Measurements from ENCODE around the gene ME3.
"Not testable (repeated sequence)": the region's sequence is repeated elsewhere in the genome, so short reads cannot be mapped to it uniquely, and the experiment has no call there.

Gene ME3

GRCh38 chr11:86658534-86658933 lies 13.9 kb downstream of the ME3 start:
- Mint-ChIP-seq H3K9me3 (peaks cover 4 to 10% of the 10 kb centered on the region in 2 donors), H3K4me1 (no peaks in the 10 kb centered on the region), H3K27me3 (peaks cover 5% of the 10 kb centered on the region), H3K4me3 (no peak overlapping the region), H3K27ac (no peak overlapping the region)
- ATAC-seq = no peak
- DNase-seq = no peak

DNA sequence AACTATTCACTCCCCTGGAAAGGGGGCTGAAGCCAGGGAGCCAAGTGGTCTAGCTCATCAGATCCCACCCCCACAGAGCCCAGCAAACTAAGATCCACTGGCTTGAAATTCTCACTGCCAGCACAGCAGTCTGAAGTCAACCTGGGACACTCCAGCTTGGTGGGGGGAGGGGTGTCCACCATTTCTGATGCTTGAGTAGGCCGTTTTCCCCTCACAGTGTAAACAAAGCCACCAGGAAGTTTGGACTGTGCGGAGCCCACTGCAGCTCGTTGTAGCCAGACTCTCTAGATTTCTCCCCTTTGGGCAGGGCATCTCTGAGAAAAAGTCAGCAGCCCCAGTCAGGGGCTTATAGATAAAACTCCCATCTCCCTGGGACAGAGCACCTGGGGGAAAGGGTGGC lies 27.2 kb downstream of the ME3 start:
- not testable (repeated sequence) for H3K4me3 Mint-ChIP-seq, H3K4me1 Mint-ChIP-seq, H3K27ac Mint-ChIP-seq, ATAC-seq, DNase-seq
- Mint-ChIP-seq H3K9me3 (peaks cover 11 to 18% of the 10 kb centered on the region in 2 donors), H3K27me3 (peaks cover 58% of the 10 kb centered on the region)

GRCh38 chr11:86644291-86644690 lies 28.1 kb downstream of the ME3 start:
- H3K4me3 Mint-ChIP-seq = no peak overlapping the region
- no peak for ATAC-seq
- H3K27me3 Mint-ChIP-seq = peaks cover 62% of the 10 kb centered on the region
- peak overlapping the region in 1 of 2 donors; percentile 47 for H3K27ac Mint-ChIP-seq
- DNase-seq = no peak
- peaks cover 6% of the 10 kb centered on the region for H3K4me1 Mint-ChIP-seq
- peaks cover 11 to 18% of the 10 kb centered on the region in 2 donors for H3K9me3 Mint-ChIP-seq

DNA sequence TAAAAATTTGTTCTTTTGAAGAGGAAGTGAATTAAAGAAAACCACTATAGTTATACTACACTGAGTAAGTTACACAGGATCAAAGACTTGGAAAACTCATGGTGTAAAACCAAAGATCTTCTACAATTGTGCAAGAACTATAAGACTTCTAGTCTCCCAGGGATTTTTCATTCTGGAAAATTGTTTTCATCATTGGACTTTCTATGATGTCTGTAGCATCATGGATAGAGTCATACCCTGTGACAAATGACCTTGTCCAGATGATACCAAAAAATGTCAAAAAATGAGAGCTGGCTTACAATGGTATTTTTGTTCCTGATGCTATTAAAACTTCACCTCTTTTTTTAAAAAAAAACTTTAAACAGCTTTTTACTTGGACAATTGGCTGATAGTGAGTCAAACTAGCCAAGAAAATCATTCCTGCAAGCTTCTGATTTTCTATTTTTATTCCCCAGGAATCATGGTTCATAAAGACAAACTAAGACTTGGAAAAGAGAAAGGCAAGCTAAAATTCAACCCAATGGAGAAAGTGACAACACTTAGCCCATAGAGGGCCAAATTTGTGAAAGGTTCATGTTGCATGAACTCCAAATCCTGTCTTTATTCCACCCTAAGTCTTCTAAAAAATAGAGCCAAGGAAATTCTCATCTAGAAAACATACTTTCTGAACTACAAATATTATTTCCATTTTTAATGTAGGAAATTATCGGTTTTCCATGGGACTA lies 30.7 kb downstream of the ME3 start:
- ATAC-seq (no peak), DNase-seq (no peak)
- H3K27ac Mint-ChIP-seq = no peak overlapping the region
- no peak overlapping the region for H3K4me3 Mint-ChIP-seq
- peaks cover 29% of the 10 kb centered on the region for H3K4me1 Mint-ChIP-seq
- H3K27me3 Mint-ChIP-seq = peaks cover 54% of the 10 kb centered on the region
- peaks cover 12 to 17% of the 10 kb centered on the region in 2 donors for H3K9me3 Mint-ChIP-seq

DNA sequence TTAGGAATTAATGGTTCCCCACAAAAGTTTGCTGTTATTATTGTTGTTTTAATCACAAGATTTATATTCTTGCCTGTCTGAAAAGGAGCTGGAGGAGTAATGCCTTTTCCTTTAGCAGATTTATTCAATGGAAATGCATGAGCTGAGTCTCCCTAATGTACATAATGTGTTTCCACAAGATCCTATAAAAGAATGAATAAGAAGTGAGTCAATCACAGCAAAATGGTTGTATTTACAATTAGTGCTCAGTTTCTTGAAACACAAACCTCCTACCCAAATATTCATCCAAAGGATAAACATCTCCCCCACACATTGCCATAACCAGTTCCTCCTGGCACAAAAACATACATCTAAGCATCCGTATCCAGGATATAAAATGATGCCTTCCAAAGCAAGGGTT lies 33.3 kb downstream of the ME3 start:
- Mint-ChIP-seq H3K27ac (no peak overlapping the region), H3K4me1 (peaks cover 29% of the 10 kb centered on the region), H3K9me3 (peaks cover 5 to 17% of the 10 kb centered on the region in 2 donors), H3K27me3 (peaks cover 58% of the 10 kb centered on the region), H3K4me3 (no peak overlapping the region)
- no peak for ATAC-seq
- no peak for DNase-seq

DNA sequence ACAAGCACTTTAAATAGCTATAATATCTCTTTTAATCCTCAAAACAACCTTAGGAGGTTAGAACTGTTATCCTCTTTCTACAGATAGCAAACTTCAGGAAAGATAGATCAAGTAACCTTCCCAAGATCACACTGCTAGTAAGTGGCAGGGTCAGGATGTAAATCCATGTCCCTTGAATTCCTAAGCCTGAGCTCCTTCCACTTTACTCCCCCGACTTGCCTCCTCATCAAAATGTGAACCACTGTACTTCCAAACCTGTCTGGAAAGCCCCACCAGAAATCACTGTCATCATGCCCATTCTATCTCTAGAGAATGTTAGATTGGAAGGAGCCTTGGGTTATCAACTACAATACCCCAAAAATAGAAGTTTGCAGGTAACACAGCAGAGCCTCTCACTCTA lies 33.7 kb downstream of the ME3 start:
- peaks cover 58% of the 10 kb centered on the region for H3K27me3 Mint-ChIP-seq
- ATAC-seq = no peak
- H3K9me3 Mint-ChIP-seq = peaks cover 5 to 17% of the 10 kb centered on the region in 2 donors
- DNase-seq = no peak
- H3K27ac Mint-ChIP-seq = no peak overlapping the region
- H3K4me1 Mint-ChIP-seq = peaks cover 30% of the 10 kb centered on the region
- H3K4me3 Mint-ChIP-seq = no peak overlapping the region

- ATAC-seq = peak; percentile 96
Measured at GRCh38 chr11:86637988-86638387, 34.4 kb downstream of the ME3 start.

GRCh38 chr11:86636275-86636674 lies 36.1 kb downstream of the ME3 start:
- H3K27ac Mint-ChIP-seq = no peak overlapping the region
- H3K27me3 Mint-ChIP-seq = peaks cover 70% of the 10 kb centered on the region
- H3K4me1 Mint-ChIP-seq = peaks cover 48% of the 10 kb centered on the region
- peaks cover 5 to 17% of the 10 kb centered on the region in 2 donors for H3K9me3 Mint-ChIP-seq
- H3K4me3 Mint-ChIP-seq = no peak overlapping the region
- ATAC-seq (no peak), DNase-seq (no peak)

More at GRCh38 chr11:86637988-86638387, 34.4 kb downstream of the ME3 start:
- H3K27me3 Mint-ChIP-seq = peaks cover 59% of the 10 kb centered on the region
- no peak overlapping the region for H3K27ac Mint-ChIP-seq
- H3K9me3 Mint-ChIP-seq = peaks cover 5 to 17% of the 10 kb centered on the region in 2 donors
- H3K4me1 Mint-ChIP-seq = peaks cover 37% of the 10 kb centered on the region
- no peak overlapping the region for H3K4me3 Mint-ChIP-seq
- DNase-seq = peak; percentile 32 to 52

DNA sequence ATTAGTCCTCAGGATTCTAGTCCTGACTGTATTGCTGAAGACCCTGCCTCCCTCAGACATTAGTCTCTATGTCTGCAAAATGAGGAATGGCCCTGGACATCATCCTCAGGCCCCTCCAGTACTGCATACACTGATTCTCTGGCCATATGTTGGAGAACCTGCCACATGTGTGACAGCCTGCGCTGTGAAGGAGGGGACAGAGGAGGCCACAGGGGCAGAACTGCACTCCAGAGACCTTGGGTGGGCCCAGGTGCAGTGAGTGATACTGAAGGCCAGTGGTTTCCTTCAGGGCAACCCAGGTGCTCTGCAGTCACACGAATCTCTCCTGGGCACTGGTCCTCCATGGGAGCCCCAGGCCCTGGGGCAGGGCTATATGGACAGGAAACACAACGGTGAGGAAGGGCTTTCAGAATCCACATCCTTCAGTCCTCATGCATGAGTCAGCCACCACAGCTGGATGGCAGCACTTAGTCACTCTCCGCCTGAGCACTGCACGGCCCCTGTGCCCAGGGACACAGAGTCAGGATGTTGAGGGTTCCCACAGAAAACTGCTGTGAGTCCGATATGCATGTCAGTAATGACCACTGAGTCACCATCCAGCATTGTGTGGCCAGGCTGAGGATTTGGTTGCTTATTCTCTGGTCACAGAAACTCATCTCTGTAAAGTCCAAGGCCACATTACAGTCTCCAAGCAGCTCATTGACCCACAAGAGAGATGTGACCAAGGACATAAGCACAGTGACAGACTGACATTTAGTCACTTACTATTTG lies 39.7 kb downstream of the ME3 start:
- DNase-seq = peak; percentile 15 to 69
- Mint-ChIP-seq H3K4me3 (no peak overlapping the region), H3K27ac (no peak overlapping the region)

GRCh38 chr11:86630229-86630981 lies 42.0 kb downstream of the ME3 start:
- no peak for ATAC-seq
- H3K27me3 Mint-ChIP-seq = peaks cover 57% of the 10 kb centered on the region
- no peak overlapping the region for H3K4me3 Mint-ChIP-seq
- H3K27ac Mint-ChIP-seq = no peak overlapping the region
- peaks cover 18% of the 10 kb centered on the region for H3K4me1 Mint-ChIP-seq
- H3K9me3 Mint-ChIP-seq = no peaks in the 10 kb centered on the region
- DNase-seq = no peak

More for the DNA sequence above, 39.7 kb downstream of the ME3 start:
- H3K4me1 Mint-ChIP-seq = peaks cover 26% of the 10 kb centered on the region
- H3K27me3 Mint-ChIP-seq = peaks cover 62% of the 10 kb centered on the region
- H3K9me3 Mint-ChIP-seq = peaks cover 0 to 7% of the 10 kb centered on the region in 2 donors
- ATAC-seq = peak; percentile 94

GRCh38 chr11:86629045-86629706 lies 43.2 kb downstream of the ME3 start:
- Mint-ChIP-seq H3K9me3 (no peaks in the 10 kb centered on the region), H3K27me3 (peaks cover 44% of the 10 kb centered on the region), H3K4me1 (peaks cover 18% of the 10 kb centered on the region), H3K4me3 (no peak overlapping the region), H3K27ac (no peak overlapping the region)
- no peak for ATAC-seq
- DNase-seq = no peak

DNA sequence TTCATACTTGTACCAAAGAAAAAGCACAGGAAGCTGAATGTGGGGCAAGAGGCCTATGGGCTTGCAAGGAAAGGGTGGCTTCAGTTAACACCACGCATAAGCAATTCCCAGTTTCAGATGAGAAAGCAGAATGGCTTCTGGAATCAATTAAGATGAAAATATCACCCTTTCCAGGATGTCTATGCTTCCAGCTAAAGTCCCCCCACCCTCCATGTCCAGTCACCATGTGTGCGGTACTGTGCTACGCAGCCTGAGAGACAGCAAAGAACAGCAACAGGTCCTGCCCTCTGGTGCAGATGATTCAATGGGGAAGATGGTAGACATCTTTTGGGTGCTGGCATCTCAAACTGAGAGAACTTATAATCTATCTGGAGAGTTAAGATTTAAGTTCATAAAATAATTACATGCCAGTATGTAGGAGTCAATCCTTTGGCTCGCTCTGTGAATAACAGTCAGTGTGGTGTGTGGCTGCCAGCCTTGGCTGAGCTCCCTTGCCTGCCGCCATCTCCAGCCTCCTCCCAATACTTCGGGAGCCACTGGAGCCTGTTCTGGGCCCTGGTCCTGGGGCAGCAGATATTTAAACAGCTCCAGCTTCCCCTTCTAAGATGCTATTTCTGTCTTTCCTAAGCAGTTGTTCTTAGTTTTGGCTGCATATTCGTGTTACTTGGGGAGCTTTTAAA lies 44.5 kb downstream of the ME3 start:
- H3K27me3 Mint-ChIP-seq = peaks cover 32% of the 10 kb centered on the region
- no peak for DNase-seq
- no peaks in the 10 kb centered on the region for H3K9me3 Mint-ChIP-seq
- H3K4me3 Mint-ChIP-seq = no peak overlapping the region
- no peak for ATAC-seq
- H3K27ac Mint-ChIP-seq = no peak overlapping the region
- peaks cover 10% of the 10 kb centered on the region for H3K4me1 Mint-ChIP-seq

DNA sequence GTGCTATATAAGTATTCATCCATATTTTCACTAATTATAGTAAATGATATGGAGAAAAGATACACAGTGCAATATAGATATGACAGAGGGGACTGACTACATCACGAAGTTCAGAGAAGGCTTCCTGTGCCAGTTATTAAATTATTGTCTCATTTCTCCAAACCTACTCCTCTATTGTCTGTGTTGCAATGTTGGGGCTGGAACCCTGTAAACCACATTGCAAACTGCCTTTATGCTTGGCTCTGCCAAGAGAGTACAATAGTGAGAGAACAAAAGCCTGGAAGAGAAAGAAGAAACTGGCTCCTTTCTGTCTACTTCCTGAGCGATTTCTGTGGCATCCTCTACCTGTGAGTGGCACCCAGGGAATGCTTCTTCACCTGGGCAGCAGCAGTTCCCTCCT lies 46.4 kb downstream of the ME3 start:
- Mint-ChIP-seq H3K27me3 (peaks cover 18% of the 10 kb centered on the region), H3K4me3 (no peak overlapping the region), H3K9me3 (no peaks in the 10 kb centered on the region), H3K27ac (peak overlapping the region in 1 of 2 donors; percentile 42), H3K4me1 (no peaks in the 10 kb centered on the region)
- ATAC-seq (no peak), DNase-seq (no peak)

GRCh38 chr11:86625544-86625943 lies 46.9 kb downstream of the ME3 start:
- Mint-ChIP-seq H3K27me3 (peaks cover 13% of the 10 kb centered on the region), H3K9me3 (no peaks in the 10 kb centered on the region), H3K27ac (no peak overlapping the region), H3K4me3 (no peak overlapping the region), H3K4me1 (no peaks in the 10 kb centered on the region)
- ATAC-seq (no peak), DNase-seq (no peak)

DNA sequence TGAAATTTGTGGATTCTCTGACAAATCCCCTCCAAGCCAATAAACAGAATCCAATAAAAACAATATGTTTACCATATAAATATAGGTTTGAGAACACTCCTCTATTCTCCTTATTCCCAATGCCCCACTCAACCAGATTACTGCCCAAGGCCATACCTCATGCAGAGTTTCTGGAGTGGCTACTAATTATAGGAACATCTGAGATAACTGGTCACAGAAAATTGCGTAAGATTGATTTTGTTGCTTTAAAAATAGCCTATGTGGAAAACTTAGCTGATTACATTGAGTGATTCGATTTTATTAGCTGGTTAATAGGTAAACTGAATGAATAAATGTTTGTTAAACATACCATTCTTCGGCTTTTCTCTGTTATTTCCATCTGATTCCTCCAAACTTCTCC lies 48.0 kb downstream of the ME3 start:
- ATAC-seq = no peak
- Mint-ChIP-seq H3K9me3 (peaks cover 3% of the 10 kb centered on the region in 2 donors), H3K27ac (no peak overlapping the region), H3K27me3 (peaks cover 10% of the 10 kb centered on the region), H3K4me3 (no peak overlapping the region), H3K4me1 (no peaks in the 10 kb centered on the region)
- DNase-seq = no peak
